Measurements from ENCODE around the gene PREP.

The PREP gene

DNA sequence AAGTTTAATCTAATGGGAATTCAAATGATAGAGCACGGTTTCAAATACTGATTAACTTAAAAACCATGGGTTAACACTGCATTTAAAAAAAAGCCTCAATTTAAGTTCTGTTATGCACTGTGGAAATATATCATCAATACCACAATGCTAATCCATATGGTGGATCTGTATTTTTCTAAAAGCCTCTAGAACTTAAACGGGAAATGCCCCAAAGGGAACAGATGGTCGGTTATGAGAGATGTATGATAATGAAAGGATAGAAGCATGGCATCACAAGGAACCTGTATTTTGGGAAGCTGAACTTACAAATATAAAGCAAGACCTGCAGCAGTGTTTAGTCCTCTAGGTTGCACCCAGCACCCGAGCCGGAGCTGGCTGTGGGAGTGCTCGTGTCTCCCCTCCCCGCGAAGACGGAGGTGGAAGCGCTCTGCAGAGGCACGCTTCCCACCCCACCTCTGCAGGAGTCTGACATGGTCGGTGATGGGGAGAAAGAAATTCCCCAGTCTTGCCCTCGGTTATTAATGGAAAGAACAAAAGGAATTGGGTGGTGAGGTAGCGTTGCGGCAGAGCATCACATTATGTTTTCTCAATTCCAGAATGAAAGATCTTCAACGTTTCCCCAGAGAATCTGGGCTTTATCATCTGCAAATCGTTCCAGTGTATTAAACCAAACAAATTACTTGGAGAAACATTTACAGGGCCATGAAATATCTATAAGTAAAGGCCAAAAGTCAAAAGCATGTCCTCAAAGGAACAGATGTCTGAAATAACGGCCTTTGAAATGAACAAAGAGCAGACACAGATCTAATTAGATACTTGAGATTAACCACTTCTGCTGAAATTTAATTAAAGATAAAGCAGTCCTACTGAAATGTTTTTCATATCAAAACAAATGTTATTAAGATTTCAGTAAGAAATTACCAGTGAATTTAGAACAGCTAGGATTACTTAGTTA is 120.0 kb downstream of the PREP start:
- intact Hi-C loops (cut with DNase I): no loop called here
- peak in 35 of 42 donors; percentile 18 to 79 (median 46) for DNase-seq

DNA sequence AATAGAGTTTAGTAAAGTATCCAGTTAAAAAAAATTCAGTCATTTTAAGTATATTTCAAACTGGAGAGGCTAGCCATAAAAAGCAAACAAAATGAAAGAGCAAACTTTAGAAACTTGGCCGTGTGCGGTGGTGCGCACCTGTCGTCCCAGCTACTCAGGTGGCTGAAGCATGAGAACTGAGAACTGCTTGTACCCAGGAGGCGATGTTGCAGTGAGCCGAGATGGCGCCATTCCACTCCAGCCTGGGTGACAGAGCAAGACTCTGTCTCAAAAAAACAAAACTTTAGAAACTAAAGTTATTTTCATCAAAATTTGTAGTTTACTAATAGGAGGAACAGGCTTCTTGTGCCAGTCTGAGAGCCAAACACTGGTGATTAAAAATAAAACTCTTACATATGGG is 122.8 kb downstream of the PREP start:
- no peak for DNase-seq
- intact Hi-C loops (cut with DNase I): no loop called here

DNA sequence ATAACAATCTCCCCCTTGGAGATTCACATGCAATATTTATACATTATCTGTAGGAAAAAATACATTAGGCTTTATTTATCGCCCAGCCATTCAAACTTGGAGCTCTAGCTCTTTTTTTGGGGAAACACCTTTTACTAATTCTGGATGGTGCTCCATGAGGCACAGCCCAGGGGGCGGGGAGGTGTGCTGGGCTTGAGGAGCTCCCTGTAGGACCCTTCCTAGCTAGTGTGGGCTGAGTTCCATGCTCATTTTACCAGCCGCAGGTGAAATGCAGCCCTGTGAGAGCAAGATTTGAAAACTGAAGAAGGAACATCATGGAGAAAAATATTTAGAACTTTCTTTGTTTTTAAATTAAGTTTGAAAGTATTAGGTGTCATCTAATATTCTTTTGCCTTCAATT is 123.4 kb downstream of the PREP start:
- intact Hi-C loops (cut with DNase I): no loop called here
- DNase-seq: no peak

DNA sequence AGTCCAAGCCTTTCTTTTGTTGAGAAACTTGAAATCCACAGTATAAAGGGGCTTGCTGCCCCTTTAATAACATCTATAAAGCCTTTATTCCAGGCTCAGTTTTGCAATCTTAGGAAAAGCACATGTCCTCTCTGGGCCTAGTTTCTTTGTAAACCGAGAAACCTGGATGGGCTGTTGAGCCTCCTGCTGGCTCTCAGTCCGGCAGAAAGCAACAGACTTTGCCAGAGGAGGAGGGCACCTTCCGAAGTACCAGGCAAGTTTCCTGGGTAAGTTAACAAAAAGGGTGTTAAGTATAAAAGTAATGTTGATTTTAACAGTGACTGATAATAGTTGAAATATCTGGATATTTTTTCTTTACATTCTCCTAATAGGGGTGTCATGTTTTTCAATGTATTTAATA is 124.1 kb downstream of the PREP start:
- peak in 1 of 42 donors; percentile 45 for DNase-seq
- intact Hi-C loops (cut with DNase I): no loop called here

DNA sequence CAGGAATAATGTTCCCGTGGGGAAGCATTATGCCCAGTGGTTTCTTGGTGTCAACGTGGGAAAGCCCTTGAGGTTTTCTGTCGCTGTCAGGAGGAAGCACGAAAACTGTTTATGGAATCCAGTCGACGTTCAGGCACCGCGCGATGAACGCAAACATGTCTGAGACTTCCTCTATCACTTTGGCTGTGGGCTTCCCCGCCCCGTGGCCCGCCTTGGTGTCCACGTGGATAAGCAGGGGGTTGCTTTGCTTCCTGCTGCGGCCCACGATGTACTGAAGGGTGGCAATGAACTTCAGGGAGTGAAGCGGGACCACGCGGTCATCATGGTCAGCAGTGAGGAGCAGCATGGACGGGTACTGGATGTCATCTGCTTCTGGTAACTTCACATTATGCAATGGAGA is 124.8 kb downstream of the PREP start:
- intact Hi-C loops (cut with DNase I): no loop called here
- DNase-seq: no peak

DNA sequence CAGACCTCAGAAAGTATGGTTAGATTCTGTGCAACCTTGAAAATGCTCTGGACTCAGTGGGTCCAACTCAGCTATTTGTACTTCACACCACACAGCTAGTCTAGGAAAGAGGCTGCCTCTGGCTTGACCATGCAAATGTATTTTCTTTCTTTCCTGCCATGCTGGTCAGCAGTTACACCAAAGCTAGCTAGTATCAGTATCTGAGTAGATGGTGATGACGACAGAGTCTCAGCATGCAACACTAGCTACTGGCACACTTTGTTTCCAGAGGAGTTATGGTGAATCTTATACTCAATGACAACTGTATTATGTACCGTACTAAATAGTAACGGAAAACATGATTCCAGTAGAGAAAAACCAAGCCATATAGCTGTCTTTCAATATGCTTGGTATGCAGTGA is 126.5 kb downstream of the PREP start:
- no peak for DNase-seq
- intact Hi-C loops (cut with DNase I): no loop called here

DNA sequence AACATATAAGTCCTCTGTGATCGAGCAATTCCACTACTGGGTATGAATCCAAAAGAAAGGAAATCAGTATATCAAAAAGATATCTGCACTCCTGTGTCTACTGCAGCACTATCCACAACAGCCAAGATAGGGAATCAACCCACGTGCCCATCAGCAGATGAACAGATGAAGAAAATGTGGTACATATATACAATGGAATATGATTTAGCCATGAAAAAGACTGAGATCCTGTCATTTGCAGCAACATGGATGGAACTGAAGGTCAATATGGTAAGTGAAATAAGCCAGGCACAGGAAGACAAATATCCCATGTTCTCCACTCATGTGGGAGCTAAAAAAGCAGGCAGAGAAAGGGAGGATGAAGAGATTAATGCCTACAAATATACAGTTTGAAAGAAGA is 127.3 kb downstream of the PREP start:
- no peak for DNase-seq
- intact Hi-C loops (cut with DNase I): no loop called here

DNA sequence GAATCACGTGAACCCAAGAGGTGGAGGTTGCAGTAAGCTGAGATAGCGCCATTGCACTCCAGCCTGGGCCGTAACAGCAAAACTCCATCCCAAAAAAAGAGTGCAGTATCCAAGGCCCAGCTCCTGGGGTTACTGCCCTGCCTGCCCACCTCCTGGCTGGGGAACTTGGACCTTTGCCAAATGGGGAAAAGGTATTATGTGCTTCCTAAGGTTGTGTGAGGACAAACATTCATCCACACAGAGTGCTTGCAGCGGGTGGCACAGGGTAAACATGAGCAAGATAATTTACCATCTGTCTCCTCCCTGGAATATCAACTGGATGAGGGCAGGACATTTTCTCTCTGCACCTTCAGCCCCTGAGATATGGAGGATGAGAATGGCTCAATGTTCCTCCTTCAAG is 128.2 kb downstream of the PREP start:
- no peak for DNase-seq
- intact Hi-C loops (cut with DNase I): no loop called here

DNA sequence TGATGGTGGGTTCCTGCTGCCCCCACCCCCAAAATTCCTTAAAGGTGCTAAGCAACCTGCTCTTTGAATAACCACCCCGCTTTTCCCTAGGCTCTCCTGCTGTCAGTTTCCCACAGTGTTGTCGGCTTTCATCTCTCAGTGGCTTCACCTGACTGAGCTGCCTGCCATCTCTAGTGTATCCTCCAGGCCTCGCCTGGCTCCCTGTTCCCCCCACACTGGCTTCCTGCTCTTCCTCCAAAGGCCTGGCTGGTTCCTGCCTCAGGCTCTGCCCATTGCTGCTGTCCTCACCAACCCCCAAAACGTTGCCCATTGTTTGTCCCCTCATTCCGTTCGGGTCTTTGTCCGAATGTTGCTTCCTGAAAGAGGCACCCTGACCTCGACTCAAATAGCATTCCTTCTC is 129.3 kb downstream of the PREP start:
- DNase-seq: no peak
- intact Hi-C loops (cut with DNase I): no loop called here

DNA sequence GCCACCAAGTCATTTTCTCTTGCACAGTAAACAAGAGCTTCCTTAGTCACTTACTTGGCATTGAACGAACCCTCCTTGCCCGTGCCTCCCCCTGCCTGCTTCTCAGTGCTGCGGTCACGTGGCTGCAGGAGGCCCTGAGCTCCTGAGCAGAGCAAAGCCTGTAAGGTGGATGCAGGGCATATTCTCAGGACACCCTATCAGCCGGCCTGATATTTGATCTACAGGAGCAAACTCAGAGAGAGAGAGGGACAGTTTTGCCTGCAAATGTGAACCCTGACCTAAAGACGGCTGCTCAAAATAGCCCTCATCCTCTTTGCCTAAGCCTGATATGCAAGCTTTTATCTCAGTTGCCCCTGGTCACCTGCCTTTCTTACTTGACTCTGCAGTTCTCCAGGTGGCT is 130.1 kb downstream of the PREP start:
- peak in 1 of 42 donors; percentile 15 for DNase-seq
- intact Hi-C loops (cut with DNase I): no loop called here

DNA sequence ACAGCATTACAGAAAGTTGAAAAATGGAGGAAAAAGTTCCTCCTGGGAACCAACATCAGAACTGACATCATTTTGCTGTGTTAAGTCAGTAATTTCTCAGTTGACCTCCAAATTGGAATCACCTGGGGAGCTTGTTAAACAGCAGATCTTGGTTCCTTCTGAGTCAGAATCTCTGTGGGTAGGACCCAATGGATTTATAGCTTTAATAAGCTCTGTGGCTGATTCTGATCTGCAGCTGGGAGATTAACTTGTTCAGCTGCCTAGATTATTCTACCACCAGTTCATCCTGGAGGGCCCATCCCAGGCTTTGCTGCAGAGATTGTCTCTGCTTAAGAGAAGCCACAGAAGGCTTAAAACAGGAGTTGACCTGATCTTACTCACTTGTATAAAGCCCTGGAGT is 132.4 kb downstream of the PREP start:
- intact Hi-C loops (cut with DNase I): no loop called here
- DNase-seq: no peak

DNA sequence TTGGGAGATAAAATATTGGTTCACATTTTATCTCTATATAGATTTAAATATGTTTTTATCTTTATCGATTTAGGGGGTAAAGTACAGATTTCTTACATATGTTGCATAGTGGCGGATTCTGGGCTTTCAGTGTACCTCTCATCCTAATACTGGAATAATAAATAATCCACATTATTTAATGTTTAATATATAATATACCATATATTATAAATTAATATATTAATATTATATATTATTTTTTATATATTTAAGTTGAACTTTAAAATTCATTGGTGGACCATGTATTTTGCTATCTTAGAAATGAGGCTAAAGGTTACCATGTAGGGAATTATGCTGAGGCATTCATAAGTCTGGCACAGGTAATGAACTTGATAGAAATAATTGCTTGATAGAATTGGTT is 133.5 kb downstream of the PREP start:
- intact Hi-C loops (cut with DNase I): no loop called here
- no peak for DNase-seq

DNA sequence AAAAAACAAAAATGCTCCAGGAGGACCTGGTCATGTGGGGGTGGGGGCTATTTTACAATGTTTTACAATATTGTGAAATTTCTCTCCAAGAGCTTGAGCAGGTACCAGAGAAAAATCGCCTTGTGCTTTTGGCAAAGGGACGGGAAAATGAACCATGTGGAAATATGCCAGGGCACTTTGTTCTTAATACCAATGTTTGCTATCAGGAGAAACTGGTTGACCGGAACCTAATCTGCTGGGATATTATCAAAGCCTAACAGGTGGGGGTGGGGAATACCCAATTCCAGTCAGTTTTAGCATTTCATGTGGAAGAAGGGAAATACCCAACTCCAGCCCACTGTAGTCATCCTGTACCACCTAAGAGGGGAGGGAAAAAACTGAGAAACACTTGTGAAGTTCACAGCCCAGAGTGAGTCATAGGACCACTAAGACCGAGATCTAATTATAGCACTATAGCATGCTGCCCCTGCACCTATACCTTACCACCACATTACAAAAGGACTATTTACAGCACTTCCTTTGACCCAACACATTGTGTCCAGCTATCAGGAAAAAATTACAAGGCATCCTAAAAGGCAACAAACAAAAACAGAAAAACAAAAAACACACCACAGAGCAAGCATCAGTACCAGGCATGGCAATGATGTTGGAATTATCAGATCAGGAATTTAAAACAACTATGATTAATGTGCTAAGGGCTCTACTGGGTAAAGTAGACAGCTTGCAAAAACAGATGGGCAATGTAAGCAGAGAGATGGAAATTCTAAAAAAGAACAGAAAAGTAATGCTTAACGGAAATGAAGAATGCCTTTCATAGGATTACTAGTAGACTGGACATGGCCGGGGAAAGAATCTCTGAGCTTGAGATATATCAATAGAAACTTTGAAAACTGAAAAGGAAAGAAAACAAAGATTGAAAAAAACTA is 138.9 kb downstream of the PREP start:
- intact Hi-C loops (cut with DNase I): no loop called here
- DNase-seq: no peak

DNA sequence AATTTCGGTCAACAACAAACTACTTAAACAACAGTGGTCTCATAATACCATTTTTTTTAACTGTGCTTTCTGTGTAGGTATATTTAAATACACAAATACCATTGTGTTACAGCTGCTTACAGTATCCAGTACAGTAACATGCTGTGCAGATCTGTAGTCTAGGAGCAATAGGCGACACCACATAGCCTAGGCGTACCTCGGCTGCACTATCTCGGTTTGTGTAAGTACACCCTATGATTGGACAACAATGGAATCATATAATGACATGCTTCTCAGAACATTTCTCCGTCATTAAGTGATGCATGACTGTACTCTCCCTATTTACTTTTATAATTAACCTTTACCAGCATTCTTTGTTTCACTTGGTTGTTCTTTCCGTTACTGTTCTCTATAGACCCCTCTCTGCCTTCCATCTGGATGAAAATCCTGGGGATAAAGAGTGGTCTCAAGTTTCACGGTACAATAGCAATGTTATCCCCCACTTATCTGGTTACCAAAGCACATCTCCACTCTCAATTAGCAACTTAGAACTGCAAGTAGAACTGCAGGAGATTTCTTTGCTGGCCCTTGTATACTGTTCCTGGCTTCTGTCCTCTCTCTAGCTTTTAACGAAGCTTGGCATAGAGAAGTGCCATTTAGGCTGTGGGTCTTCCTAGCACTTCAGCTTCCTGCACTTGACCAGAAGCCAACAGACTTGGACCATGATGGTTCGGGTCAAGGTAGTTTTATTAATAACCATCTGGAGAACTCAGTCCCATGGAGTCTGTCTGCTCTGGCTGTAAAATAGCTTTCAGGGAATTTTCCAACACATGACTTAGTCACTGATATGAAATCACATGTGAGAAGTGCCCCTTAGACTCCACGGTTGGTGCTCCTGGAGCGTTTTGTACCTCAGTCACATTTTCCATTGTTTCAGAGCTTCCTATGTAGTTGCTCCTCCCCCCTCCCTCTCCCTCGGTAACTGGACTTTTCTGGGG is 142.7 kb downstream of the PREP start:
- no peak for DNase-seq
- intact Hi-C loops (cut with DNase I): no loop called here

DNA sequence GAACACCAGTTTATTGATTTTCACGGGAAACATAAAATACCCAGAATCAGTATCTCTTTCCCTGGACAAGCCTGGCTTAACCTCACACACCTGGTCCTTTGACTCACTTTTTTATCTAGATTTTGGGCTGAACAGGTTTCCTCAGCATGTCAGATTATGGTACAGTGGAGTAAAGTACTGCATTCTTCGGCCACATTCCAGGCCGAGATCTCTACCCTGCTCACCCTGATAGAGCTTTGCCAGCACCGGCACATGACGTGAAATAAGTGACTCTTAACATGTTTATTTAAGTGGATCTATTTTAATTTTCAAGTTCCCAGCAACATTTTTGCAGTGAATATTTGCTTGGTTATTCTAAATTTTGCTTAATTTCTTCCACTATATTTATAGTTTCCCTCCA is 144.1 kb downstream of the PREP start:
- intact Hi-C loops (cut with DNase I): no loop called here
- DNase-seq: no peak

DNA sequence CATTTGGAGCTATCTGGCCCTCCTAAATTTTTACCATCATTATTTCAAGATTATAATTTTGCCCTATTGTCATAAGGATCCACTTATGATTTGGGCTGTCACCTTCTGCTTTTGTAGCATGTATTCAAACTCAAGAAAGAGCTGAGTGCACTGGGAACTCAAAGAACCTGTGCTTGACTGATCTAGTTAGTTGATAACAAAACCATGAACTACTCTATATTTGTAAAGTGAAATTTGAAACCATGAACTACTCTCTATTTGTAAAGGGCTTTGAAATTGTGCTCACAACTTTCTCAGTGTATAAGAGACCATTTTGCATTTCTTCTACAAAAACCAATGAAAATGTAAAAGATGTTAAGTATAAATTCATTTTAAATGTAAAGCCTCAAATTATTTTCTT is 145.5 kb downstream of the PREP start:
- intact Hi-C loops (cut with DNase I): no loop called here
- DNase-seq: no peak

DNA sequence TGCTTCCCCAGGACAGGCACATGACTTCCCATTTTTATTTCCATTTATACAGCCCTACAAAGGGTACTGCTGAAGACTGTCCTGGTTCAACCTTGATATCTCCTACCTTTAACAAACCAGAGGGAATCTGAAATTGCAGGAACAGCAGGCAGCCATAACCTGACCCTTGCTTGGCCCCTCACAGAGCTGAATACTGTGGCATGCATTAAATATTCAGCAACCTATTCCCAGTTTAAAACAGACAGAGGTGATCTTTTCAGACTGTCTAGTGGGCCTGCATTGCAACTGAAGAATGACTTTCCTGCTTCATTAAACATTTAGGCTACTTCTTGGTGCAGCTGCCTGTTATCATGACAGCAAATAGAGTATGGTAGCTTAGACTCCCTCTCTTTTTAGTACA is 146.3 kb downstream of the PREP start:
- intact Hi-C loops (cut with DNase I): no loop called here

DNA sequence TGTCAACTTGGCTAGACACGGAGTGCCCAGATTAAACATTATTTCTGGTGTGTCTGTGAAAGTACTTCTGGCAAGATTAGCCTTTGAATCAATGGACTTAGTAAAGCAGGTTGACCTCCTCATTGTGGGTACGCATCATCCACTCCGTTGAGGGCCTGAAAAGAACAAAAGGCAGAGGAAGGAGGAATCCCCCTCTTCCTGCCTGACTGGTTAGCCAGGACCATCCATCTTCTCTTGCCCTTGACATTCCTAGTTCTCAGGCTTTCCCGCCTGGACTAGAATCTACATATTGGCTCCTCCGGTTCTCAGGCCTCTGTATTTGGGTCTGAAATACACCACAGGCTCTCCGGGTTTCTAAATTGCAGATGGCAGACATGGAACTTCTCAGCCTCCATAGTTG is 149.1 kb downstream of the PREP start:
- intact Hi-C loops (cut with DNase I): no loop called here
- no peak for DNase-seq

More for the DNA sequence above, 146.3 kb downstream of the PREP start:
- no peak for DNase-seq

DNA sequence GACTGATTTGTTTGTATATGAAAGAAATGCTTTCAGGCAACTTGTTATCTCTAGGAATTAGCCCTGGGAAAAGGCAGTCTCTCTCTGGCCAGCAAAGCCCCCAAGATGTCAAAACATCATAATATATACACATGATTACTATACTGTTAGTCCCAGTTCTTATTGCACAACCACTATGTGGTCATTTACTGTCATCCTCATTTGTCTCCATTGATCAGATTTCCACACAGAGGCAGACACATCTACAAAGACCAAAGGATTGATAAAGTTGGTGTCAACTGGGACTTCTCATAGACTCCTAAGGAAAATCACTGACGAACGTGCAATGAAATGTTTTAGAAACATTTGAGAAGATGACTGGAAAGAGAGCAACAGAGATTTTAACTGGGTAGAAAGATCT is 151.2 kb downstream of the PREP start:
- DNase-seq: no peak
- intact Hi-C loops (cut with DNase I): no loop called here
